DND-41 (cell line): Measurements from ENCODE around the gene TMEM242.

Experiments used
- EZH2 ChIP-seq: IDR thresholded peaks from 3 replicates; pipeline ENCODE4 v1.6.1; 2012; ENCODE audit warnings: borderline replicate concordance, low read depth, mild to moderate bottlenecking, moderate library complexity, low read length, inconsistent platforms; ENCODE audit not compliant: severe bottlenecking
- TF ChIP-seq, protein P1 (sequence below): IDR thresholded peaks from 2 replicates; pipeline ENCODE4 v1.5.1; 2012; ENCODE audit warnings: borderline replicate concordance, low read length, moderate library complexity, mild to moderate bottlenecking; ENCODE audit not compliant: poor library complexity, severe bottlenecking; ENCODE audit errors: extremely low read depth

DNA sequence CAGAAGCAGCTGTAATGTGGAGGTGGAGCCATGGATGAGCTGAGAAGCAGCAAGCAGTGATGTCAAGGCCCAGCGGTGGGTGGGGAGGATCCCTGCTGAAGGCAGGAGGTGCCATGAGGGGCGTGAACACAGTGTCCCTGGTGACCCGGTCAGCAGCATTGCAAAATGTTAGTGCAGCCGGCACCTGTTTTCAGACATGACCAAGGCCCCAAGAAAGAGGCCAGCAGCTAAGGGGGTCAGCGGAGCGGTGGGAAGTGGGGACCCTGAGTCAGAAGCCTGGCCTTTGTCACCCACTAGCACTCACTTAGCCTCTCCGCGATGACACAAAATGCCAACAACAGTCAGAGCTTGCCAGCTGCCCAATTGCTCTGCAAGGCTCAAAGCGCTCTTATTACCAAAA is 51.9 kb downstream of the TMEM242 start:
- no peak for TF ChIP-seq EZH2
- TF ChIP-seq, protein P1, sequence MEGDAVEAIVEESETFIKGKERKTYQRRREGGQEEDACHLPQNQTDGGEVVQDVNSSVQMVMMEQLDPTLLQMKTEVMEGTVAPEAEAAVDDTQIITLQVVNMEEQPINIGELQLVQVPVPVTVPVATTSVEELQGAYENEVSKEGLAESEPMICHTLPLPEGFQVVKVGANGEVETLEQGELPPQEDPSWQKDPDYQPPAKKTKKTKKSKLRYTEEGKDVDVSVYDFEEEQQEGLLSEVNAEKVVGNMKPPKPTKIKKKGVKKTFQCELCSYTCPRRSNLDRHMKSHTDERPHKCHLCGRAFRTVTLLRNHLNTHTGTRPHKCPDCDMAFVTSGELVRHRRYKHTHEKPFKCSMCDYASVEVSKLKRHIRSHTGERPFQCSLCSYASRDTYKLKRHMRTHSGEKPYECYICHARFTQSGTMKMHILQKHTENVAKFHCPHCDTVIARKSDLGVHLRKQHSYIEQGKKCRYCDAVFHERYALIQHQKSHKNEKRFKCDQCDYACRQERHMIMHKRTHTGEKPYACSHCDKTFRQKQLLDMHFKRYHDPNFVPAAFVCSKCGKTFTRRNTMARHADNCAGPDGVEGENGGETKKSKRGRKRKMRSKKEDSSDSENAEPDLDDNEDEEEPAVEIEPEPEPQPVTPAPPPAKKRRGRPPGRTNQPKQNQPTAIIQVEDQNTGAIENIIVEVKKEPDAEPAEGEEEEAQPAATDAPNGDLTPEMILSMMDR, result no peak
